Caco-2 (cell line): ENCODE results near the gene ZNF324. TPM values are rescaled to one million over a fixed set of nuclear protein-coding genes. Genes with fewer than 3 reads are reported as not detected.
A peak's percentile ranks its signal among the peaks of the same experiment; 100 is the strongest.

ENCODE experiments used
- BruUV-seq: library from RNA; stranded (reverse); fragments of 400-500 nt; replicated peaks from 2 replicates; lab custom pipeline; 2021; lab: Mats Ljungman, UMichigan
- CTCF ChIA-PET: fragments of 300-600 bp; sonication (Branson Sonifier 250); formaldehyde crosslinking; loops from one replicate; lab custom pipeline; 2022; ENCODE audit warnings: antibody characterized with exemption; lab: Charles Lee
- POLR2A ChIA-PET: fragments of 300-600 bp; sonication (Branson Sonifier 250); formaldehyde crosslinking; loops from one replicate; lab custom pipeline; 2022; ENCODE audit warnings: antibody characterized with exemption; lab: Charles Lee
- DNase-seq, 2 experiments: peaks; one replicate each; pipeline versions ENCODE4 v3.0.0 to v3.0.0-alpha.2; 2020 to 2022
- H3K27me3 ChIP-seq: replicated peaks from 2 replicates; pipeline ENCODE4 v1.6.0; 2011; ENCODE audit warnings: low read length; ENCODE audit not compliant: control insufficient read depth, insufficient read depth
- H3K36me3 ChIP-seq: 2 replicates; pipeline ENCODE4 v1.5.1; 2011; ENCODE audit warnings: low read length; ENCODE audit not compliant: control insufficient read depth, insufficient read depth
- H3K4me1 ChIP-seq: fragments of 250-450 bp; sonication (Bioruptor Pico); 2 replicates; pipeline ENCODE4 v1.5.1; 2020; ENCODE audit warnings: mild to moderate bottlenecking
- H3K4me3 ChIP-seq: 2 replicates; pipeline ENCODE4 v1.5.1; 2011; ENCODE audit warnings: low read depth, mild to moderate bottlenecking, control low read depth, low read length
- H3K9me3 ChIP-seq: fragments of 250-450 bp; sonication (Bioruptor Pico); 2 replicates; pipeline ENCODE4 v1.5.1; 2020; ENCODE audit warnings: mild to moderate bottlenecking, moderate library complexity
- H3K27ac Mint-ChIP-seq: one replicate; pipeline ENCODE4 v1.8.0; 2022; ENCODE audit warnings: mixed read lengths; ENCODE audit not compliant: unreplicated experiment
- H3K27me3 Mint-ChIP-seq: one replicate; pipeline ENCODE4 v1.8.0; 2022; ENCODE audit warnings: mixed read lengths; ENCODE audit not compliant: insufficient read depth, unreplicated experiment
- H3K36me3 Mint-ChIP-seq: one replicate; pipeline ENCODE4 v1.8.0; 2022; ENCODE audit warnings: mild to moderate bottlenecking, mixed read lengths; ENCODE audit not compliant: insufficient read depth, unreplicated experiment
- H3K4me1 Mint-ChIP-seq: one replicate; pipeline ENCODE4 v1.8.0; 2022; ENCODE audit warnings: low read depth, mixed read lengths; ENCODE audit not compliant: unreplicated experiment
- H3K4me3 Mint-ChIP-seq: one replicate; pipeline ENCODE4 v1.8.0; 2022; ENCODE audit warnings: mild to moderate bottlenecking, moderate library complexity, mixed read lengths; ENCODE audit not compliant: unreplicated experiment
- H3K9me3 Mint-ChIP-seq: one replicate; pipeline ENCODE4 v1.8.0; 2022; ENCODE audit warnings: mixed read lengths; ENCODE audit not compliant: unreplicated experiment
- CTCF ChIP-seq, 2 experiments: fragments of 200-600 bp in 1 of 2; IDR thresholded peaks; 1 replicate in 1 of 2; 2 replicates in 1 of 2; pipeline versions ENCODE4 v1.5.1 to v1.8.0; 2011 to 2022; ENCODE audit warnings: antibody characterized with exemption in 1 of 2, control low read depth in 1 of 2, inconsistent platforms in 1 of 2, low read depth in 1 of 2, low read length in 1 of 2, mild to moderate bottlenecking in 1 of 2, moderate library complexity in 1 of 2; ENCODE audit not compliant: insufficient read depth in 1 of 2, severe bottlenecking in 1 of 2, unreplicated experiment in 1 of 2
- intact Hi-C: fragments of 100-400 bp; cut with micrococcal nuclease; formaldehyde crosslinking; loops from one replicate; pipeline ENCODE4 v1.10.0; 2022; ENCODE audit not compliant: unreplicated experiment
- total RNA-seq: library from RNA; stranded (reverse); gene quantifications from 2 replicates; pipeline ENCODE4 v1.2.3, GENCODE V29; 2022

The ZNF324 gene
- total RNA-seq, 1 experiment from 2014 or later = 10.6 TPM

DNA sequence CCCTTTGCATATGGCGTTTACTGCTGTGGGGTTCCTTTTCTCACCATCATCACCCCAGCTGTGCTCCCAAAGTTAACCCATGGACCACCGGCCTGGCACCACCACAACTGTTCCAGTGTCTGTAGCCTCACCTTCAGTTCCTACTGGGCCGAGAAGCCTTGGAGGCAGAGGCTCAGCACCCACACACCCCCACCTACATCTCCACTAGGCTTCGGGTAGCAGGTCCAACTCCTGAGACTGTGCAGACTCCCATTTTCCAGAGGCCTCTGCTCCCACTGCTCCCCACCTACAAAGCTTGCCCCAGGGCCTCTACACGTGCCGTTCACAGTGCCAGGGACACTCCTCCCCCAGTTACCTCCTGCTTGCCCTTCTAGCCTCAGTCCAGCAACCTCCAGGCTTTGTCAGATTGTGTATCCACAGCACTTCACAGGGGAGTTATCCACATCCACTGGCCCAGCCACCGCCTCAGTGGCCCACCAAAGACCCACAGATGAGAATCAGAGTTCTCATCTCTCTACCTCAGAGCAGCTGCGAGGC lies 30.8 kb downstream of the ZNF324 start:
- DNase-seq = no peak
- CTCF ChIA-PET = no interaction called here
- H3K27ac Mint-ChIP-seq = no peak overlapping the region
- H3K4me3 Mint-ChIP-seq = no peak overlapping the region
- BruUV-seq = no TSS peak
- H3K4me1 Mint-ChIP-seq = peaks cover 7% of the 10 kb centered on the region
- POLR2A ChIA-PET = no interaction called here
- no peak for TF ChIP-seq CTCF (IDR thresholded peaks at IDR 0.05; ENCODE audit: insufficient read depth in 1 of 2, low read depth in 1 of 2, low read length in 1 of 2, severe bottlenecking in 1 of 2, unreplicated experiment in 1 of 2)
- H3K36me3 Mint-ChIP-seq = no peaks in the 10 kb centered on the region
- peaks cover 12% of the 10 kb centered on the region for H3K9me3 Mint-ChIP-seq
- H3K36me3 ChIP-seq = no peaks in the 10 kb centered on the region
- H3K9me3 ChIP-seq = no peaks in the 10 kb centered on the region
- no peaks in the 10 kb centered on the region for H3K27me3 Mint-ChIP-seq
- H3K4me1 ChIP-seq = peaks cover 8% of the 10 kb centered on the region; the same call in 1 of the 2 replicates
- intact Hi-C loops = loop anchor here (2.0 kb wide), 2 partner anchors 31 to 111 kb away; partner anchors contain the start of genes RPS5 and ZNF324
- no peak overlapping the region for H3K4me3 ChIP-seq
- no peaks in the 10 kb centered on the region for H3K27me3 ChIP-seq

DNA sequence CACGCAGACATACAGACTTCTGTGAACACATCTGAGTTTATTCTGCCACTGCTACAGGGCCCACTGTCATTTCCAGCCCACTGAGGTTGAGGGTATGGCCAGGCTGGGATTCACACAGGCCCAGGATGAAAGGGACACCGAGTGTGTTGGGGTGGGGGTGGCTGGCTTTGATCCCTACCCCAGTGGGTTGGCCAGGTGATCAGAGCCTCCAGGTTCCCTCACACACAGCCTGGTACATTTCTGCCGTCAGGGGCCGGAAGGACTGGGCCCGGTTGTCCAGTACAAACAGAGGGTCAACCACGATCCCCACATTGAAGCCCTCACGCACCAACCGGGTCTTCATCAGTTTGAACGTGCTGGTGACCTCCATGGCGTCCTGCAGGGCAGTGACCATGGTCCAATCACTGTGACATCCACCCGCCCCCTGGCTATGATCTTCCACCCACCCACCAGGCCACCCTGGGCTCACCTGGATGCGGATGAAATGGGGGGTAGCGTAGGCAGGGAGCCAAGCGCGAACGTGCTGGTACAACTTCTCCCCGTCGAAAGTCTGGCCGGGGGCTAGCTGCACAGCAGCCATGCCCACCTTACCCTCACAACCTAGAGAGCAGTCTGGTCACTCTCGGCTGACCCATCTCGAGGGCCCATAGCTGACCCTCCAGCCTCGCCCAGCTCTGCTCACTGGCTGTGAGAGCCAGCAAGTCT lies 31.6 kb downstream of the ZNF324 start:
- TF ChIP-seq CTCF (IDR thresholded peaks at IDR 0.05; ENCODE audit: insufficient read depth in 1 of 2, low read depth in 1 of 2, low read length in 1 of 2, severe bottlenecking in 1 of 2, unreplicated experiment in 1 of 2) = no peak
- Histone ChIP-seq H3K4me3 (peak overlapping the region; percentile 69), H3K36me3 (no peaks in the 10 kb centered on the region), H3K4me1 (peaks cover 8% of the 10 kb centered on the region; the same call in 1 of the 2 replicates), H3K9me3 (no peaks in the 10 kb centered on the region), H3K27me3 (no peaks in the 10 kb centered on the region)
- H3K27me3 Mint-ChIP-seq = no peaks in the 10 kb centered on the region
- intact Hi-C loops = loop anchor here (1.0 to 2.0 kb wide), 5 partner anchors 21 to 112 kb away; partner anchors contain the start of genes MZF1, RPS5, ZBTB45 and ZNF324
- DNase-seq = no peak
- peaks cover 7% of the 10 kb centered on the region for H3K4me1 Mint-ChIP-seq
- H3K9me3 Mint-ChIP-seq = peaks cover 20% of the 10 kb centered on the region
- H3K36me3 Mint-ChIP-seq = no peaks in the 10 kb centered on the region
- H3K4me3 Mint-ChIP-seq = peak overlapping the region; percentile 78
- ChIA-PET POLR2A (interaction anchor here (0.9 kb wide), 1 partner anchor 45 kb away, joined by 10 read pairs; the partner anchor contains the start of gene TRIM28), CTCF (interaction anchor here (3.0 kb wide), 1 partner anchor 21 kb away, joined by 14 read pairs; the partner anchor contains the start of gene ZBTB45)
- H3K27ac Mint-ChIP-seq = peak overlapping the region; percentile 73
- BruUV-seq = TSS peak; percentile 69
